ENCODE results near the gene PNMA8A.

Gene PNMA8A

GRCh38 chr19:46496304-46496703 is 24.9 kb upstream of the PNMA8A start:
- no peaks in the 10 kb centered on the region for H3K27me3 ChIP-seq (ENCODE audit: control insufficient read depth, insufficient read depth, low read length)
- H3K36me3 ChIP-seq (ENCODE audit: control insufficient read depth, insufficient read depth, low read length), result no peaks in the 10 kb centered on the region
- H3K9me3 ChIP-seq (ENCODE audit: control insufficient read depth, low read length), result no peaks in the 10 kb centered on the region
- H3K4me1 ChIP-seq, result no peaks in the 10 kb centered on the region
- no peak overlapping the region for H3K4me3 ChIP-seq (ENCODE audit: low read depth, low read length)
- H3K27ac ChIP-seq, result no peak overlapping the region
- no peak for TF ChIP-seq CTCF (IDR thresholded peaks at IDR 0.05)
- no peak overlapping the region for H3K4me2 ChIP-seq (ENCODE audit: low read length)
- H3K79me2 ChIP-seq, result no peaks in the 10 kb centered on the region
- no peak overlapping the region for H2AFZ ChIP-seq
- no peak overlapping the region for H3K9ac ChIP-seq

GRCh38 chr19:46495786-46496099 is 24.4 kb upstream of the PNMA8A start, which contains the start of gene PNMA8B:
PNMA8B (minus strand) TSS chr19:46495867; CDS start chr19:46495465, 402 bp downstream.
- Histone ChIP-seq H3K36me3 (ENCODE audit: control insufficient read depth, insufficient read depth, low read length) (no peaks in the 10 kb centered on the region), H3K4me1 (no peaks in the 10 kb centered on the region), H3K4me2 (ENCODE audit: low read length) (no peak within 1 kb of the TSS), H3K4me3 (ENCODE audit: low read depth, low read length) (no peak within 1 kb of the TSS), H3K27me3 (ENCODE audit: control insufficient read depth, insufficient read depth, low read length) (no peaks in the 10 kb centered on the region), H3K79me2 (no peaks in the 10 kb centered on the region), H3K27ac (no peak within 1 kb of the TSS), H3K9ac (no peak within 1 kb of the TSS), H3K9me3 (ENCODE audit: control insufficient read depth, low read length) (no peaks in the 10 kb centered on the region), H2AFZ (peak within 1 kb of the TSS; percentile 70)
- no peak for TF ChIP-seq CTCF (IDR thresholded peaks at IDR 0.05)

- Histone ChIP-seq H3K4me1 (no peaks in the 10 kb centered on the region), H3K9ac (no peak overlapping the region), H3K9me3 (ENCODE audit: control insufficient read depth, low read length) (no peaks in the 10 kb centered on the region), H3K4me2 (ENCODE audit: low read length) (no peak overlapping the region), H3K27ac (no peak overlapping the region), H2AFZ (peak overlapping the region; percentile 70), H3K79me2 (no peaks in the 10 kb centered on the region), H3K36me3 (ENCODE audit: control insufficient read depth, insufficient read depth, low read length) (no peaks in the 10 kb centered on the region), H3K4me3 (ENCODE audit: low read depth, low read length) (no peak overlapping the region), H3K27me3 (ENCODE audit: control insufficient read depth, insufficient read depth, low read length) (no peaks in the 10 kb centered on the region)
- no peak for TF ChIP-seq CTCF (IDR thresholded peaks at IDR 0.05)
Observed at GRCh38 chr19:46494941-46495785, 23.8 kb upstream of the PNMA8A start.

- Histone ChIP-seq H3K9ac (no peak overlapping the region), H3K4me3 (ENCODE audit: low read depth, low read length) (no peak overlapping the region), H3K27ac (no peak overlapping the region), H3K36me3 (ENCODE audit: control insufficient read depth, insufficient read depth, low read length) (no peaks in the 10 kb centered on the region), H3K27me3 (ENCODE audit: control insufficient read depth, insufficient read depth, low read length) (no peaks in the 10 kb centered on the region), H3K4me2 (ENCODE audit: low read length) (no peak overlapping the region), H3K4me1 (no peaks in the 10 kb centered on the region), H3K79me2 (no peaks in the 10 kb centered on the region), H3K9me3 (ENCODE audit: control insufficient read depth, low read length) (no peaks in the 10 kb centered on the region), H2AFZ (no peak overlapping the region)
- no peak for TF ChIP-seq CTCF (IDR thresholded peaks at IDR 0.05)
Observed at GRCh38 chr19:46494146-46494940, 23.0 kb upstream of the PNMA8A start.

All from parathyroid adenoma (tissue), 2 donors.